ENCODE measurements around the gene H2AZ2. TPM values are rescaled to one million over a fixed set of nuclear protein-coding genes. Genes with fewer than 3 reads are reported as not detected.
"Not testable (repeated sequence)": the region's sequence is repeated elsewhere in the genome, so short reads cannot be mapped to it uniquely, and the experiment has no call there.

H2AZ2 gene
- total RNA-seq, 1 donor from 2014 or later, result 232 TPM

- no peak for DNase-seq (ENCODE audit: low read depth)
Observed at GRCh38 chr7:44787762-44788161, 60.1 kb downstream of the H2AZ2 start.

DNA sequence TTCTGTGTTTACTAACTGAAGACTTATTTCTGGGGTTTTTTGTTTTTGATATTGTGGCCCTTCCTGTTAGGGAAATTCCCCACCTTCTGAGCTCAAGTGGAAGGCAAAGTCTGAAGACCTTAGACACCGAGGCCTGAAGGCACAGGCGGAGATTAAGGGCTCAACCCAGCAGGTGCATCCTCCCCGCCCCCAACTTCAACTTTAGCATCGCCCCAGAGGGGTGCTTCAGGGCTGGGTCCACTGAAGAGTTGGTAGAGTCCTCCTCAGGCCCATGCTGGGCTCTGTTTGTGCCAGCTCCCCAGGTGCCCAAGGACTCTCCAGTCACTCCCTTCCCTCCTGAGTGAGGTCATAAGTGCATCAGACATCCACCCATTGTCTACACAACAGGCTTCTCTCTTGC, 60.8 kb downstream of the H2AZ2 start:
- no peak for DNase-seq (ENCODE audit: low read depth)

DNA sequence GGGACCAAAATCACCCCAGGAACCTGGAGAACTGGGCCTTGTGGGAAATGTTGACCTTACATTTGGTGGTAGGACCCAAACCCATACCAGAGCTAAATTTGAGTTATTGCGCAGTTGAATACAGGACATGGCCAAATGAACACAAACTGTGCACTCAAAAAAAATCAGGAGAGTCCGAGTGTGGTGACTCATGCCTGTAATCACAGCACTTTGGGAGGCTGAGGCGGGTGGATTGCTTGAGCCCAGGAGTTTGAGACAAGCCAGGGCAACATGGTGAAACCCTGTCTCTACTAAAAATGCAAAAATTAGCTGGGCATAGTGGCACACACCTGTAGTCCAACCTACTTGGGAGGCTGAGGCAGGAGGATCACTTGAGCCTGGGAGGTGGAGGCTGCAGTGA, 62.7 kb downstream of the H2AZ2 start:
- not testable (repeated sequence) for DNase-seq (ENCODE audit: low read depth)

DNA sequence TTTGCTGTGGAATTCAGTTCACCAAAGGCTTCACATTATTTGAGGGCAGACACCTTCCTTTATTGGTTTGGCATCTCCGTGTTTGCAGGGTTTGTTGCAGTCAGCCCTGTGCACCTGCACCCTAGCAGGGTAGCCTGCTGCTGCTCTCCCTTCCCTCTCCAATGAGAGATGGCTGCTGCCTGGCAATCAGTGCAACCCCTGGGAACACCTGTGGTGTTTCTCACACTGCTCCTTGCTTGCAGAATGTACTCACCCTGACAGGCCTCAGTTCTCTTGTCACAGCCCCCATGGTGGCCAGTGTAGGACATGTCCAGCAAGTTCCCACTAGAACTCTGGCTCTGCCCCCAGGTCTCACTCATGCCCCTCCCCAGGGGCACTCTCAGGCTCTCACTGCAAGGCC, 63.5 kb downstream of the H2AZ2 start:
- no peak for DNase-seq (ENCODE audit: low read depth)

DNA sequence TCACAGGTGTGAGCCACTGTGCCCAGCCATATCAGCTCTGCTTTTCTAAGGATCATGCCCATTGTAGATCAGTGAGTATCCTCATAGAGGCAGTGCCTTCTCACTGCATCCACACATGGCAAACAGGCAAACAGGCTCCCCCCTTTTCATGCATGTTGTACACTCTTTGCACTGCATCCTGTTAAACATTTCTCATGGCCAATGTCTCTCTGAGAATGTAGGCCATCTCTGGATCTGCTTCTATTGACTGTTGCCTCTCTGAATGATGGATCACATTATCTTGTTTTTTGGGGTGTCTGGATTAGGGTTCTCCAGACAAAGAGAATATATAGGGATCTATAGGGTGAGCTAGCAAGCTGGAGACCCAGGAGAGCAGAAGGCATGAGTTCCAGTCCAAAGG, 64.5 kb downstream of the H2AZ2 start:
- no peak for DNase-seq (ENCODE audit: low read depth)

- no peak for DNase-seq (ENCODE audit: low read depth)
Observed at GRCh38 chr7:44782460-44782859, 65.4 kb downstream of the H2AZ2 start.

Other genes starting within 250 kb of the H2AZ2 start
- 172 and 183 TPM in 2 replicates for gene OGDH, start 241.5 kb downstream of the H2AZ2 start, total RNA-seq
- gene ZMIZ2, start 99.2 kb downstream of the H2AZ2 start, total RNA-seq, result 14.7 and 21.8 TPM in 2 replicates
- 2,394 and 2,622 TPM in 2 replicates for gene PPIA, start 51.4 kb downstream of the H2AZ2 start, total RNA-seq
- 66.2 and 101 TPM in 2 replicates for gene PURB, start 37.4 kb upstream of the H2AZ2 start, total RNA-seq
- gene MYO1G, start 130.9 kb upstream of the H2AZ2 start, total RNA-seq, result 0.35 and 0.83 TPM in 2 replicates
- 95.6 and 113 TPM in 2 replicates for gene CCM2, start 152.1 kb upstream of the H2AZ2 start, total RNA-seq
- 1.2 and 1.6 TPM in 2 replicates for gene NACAD, start 240.9 kb upstream of the H2AZ2 start, total RNA-seq

All from myocyte (in vitro differentiated cells).